ENCODE results near the gene ZNF143. TPM values are rescaled to one million over a fixed set of nuclear protein-coding genes. Genes with fewer than 3 reads are reported as not detected.

ZNF143 gene
- total and polyA plus RNA-seq, 2 of the 4 experiments (the other 2 are of a cell fraction): 23.8 to 49.6 TPM

DNA sequence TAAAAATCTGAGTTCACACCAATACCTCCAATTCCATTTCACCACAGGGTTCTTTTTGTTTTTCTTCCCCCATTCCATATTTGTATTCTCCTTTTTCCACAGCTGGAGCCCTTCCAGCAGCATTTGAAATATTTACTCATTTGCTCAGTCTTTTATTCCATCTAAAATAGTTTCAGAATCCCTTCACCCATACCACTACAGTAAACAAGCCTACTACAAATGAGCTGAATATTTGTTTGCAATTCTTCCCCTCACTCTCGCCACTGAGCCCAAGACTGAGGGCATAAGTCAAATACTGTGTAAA is 46.4 kb downstream of the ZNF143 start (continued):
- TF ChIP-seq, protein P1, sequence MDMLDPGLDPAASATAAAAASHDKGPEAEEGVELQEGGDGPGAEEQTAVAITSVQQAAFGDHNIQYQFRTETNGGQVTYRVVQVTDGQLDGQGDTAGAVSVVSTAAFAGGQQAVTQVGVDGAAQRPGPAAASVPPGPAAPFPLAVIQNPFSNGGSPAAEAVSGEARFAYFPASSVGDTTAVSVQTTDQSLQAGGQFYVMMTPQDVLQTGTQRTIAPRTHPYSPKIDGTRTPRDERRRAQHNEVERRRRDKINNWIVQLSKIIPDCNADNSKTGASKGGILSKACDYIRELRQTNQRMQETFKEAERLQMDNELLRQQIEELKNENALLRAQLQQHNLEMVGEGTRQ (IDR thresholded peaks at IDR 0.05; ENCODE audit: low read depth, low read length): no peak

DNA sequence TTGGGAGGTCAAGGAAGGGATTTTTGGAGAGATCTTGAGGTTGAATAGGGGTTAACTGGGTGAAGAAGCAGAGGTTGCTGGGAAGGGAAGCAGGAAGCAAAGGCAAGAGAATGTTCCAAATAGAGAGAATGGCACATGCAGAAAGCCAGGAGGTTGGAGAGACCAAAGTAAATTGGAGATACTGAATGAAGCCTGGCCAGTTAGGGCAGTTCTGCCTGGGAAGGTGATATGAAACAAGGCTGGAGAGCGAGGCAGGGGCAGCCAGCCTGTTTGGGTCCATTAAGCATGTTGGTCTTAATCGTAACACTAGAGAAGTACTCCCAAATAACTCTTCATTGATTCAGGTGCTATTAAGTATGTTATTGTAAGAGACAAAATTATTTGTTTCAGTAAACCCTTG is 48.2 kb downstream of the ZNF143 start:
- H3K4me1 ChIP-seq (ENCODE audit: control insufficient read depth, insufficient read depth, low read length): peaks cover 4% of the 10 kb centered on the region
- no peak for TF ChIP-seq RFX5 (IDR thresholded peaks at IDR 0.05; ENCODE audit: low read depth, low read length)
- TF ChIP-seq CEBPB (IDR thresholded peaks at IDR 0.05; ENCODE audit: low read depth, low read length): no peak
- TF ChIP-seq BHLHE40 (IDR thresholded peaks at IDR 0.05; ENCODE audit: low read depth, low read length): no peak
- H2AK5ac ChIP-seq (ENCODE audit: low read depth, low read length): 0 out of 2 replicates have a peak overlapping the region, but pooled peaks have one; percentile 35
- no peak overlapping the region for H3K9ac ChIP-seq (ENCODE audit: low read depth, low read length)
- peak overlapping the region; percentile 9; the same call in 1 of the 2 replicates for H3K27ac ChIP-seq (ENCODE audit: insufficient read depth, low read length)
- H2BK120ac ChIP-seq (ENCODE audit: low read depth, low read length): 0 out of 2 replicates have a peak overlapping the region, but pooled peaks have one; percentile 42
- H4K8ac ChIP-seq (ENCODE audit: low read depth in 2 of 2, low read length in 2 of 2): peak overlapping the region in 1 of 2 experiments; percentile 36; a peak in 2 of 4 replicates
- no peak overlapping the region for H3K56ac ChIP-seq (ENCODE audit: extremely low read depth, insufficient read depth, low read length)
- 0 out of 2 replicates have a peak overlapping the region, but pooled peaks have one; percentile 10 for H3K23ac ChIP-seq (ENCODE audit: low read depth, low read length)
- peak overlapping the region; percentile 17; the same call in 1 of the 2 replicates for H3K14ac ChIP-seq (replicated peaks; ENCODE audit: low read depth, low read length)
- no peak overlapping the region for H3K4me3 ChIP-seq (ENCODE audit: insufficient read depth, low read depth, low read length)
- no CpG with 5 or more reads among the region's 2 CpGs for WGBS, 2 experiments (ENCODE audit: extremely low coverage in 2 of 2, insufficient read length in 1 of 2)
- no peak overlapping the region for H2BK5ac ChIP-seq (ENCODE audit: low read depth, low read length, poor library complexity, severe bottlenecking)
- intact Hi-C loops (cut with micrococcal nuclease): loop anchor here (5.0 to 10.0 kb wide), 3 partner anchors 244 to 597 kb away; partner anchors contain the start of genes AKIP1 and DENND5A
- H3K9me3 ChIP-seq (ENCODE audit: control insufficient read depth, insufficient read depth, low read length): no peaks in the 10 kb centered on the region
- H4K91ac ChIP-seq (ENCODE audit: insufficient read depth, low read depth, low read length): peak overlapping the region; percentile 13; the same call in 1 of the 2 replicates
- no peak for DNase-seq
- H3K4ac ChIP-seq (ENCODE audit: low read depth, low read length): 0 out of 2 replicates have a peak overlapping the region, but pooled peaks have one; percentile 25
- H3K79me1 ChIP-seq (ENCODE audit: low read depth in 1 of 2, low read length in 2 of 2): peaks cover 4 to 26% of the 10 kb centered on the region in 2 experiments; a peak in 3 of 4 replicates
- no peak overlapping the region for H2AFZ ChIP-seq (replicated peaks; ENCODE audit: low read length, poor library complexity)
- H4K20me1 ChIP-seq (ENCODE audit: insufficient read depth, low read length): no peaks in the 10 kb centered on the region
- H3K18ac ChIP-seq (ENCODE audit: low read depth, low read length): no peak overlapping the region
- H3K27me3 ChIP-seq (ENCODE audit: control insufficient read depth, insufficient read depth, low read length): no peaks in the 10 kb centered on the region
- ATAC-seq (ENCODE audit: low read depth): no peak
- in situ Hi-C loops (cut with MboI; ENCODE audit: low sequenced_read_pairs): loop anchor here (25.0 kb wide), 1 partner anchor 497 kb away; the partner anchor contains the start of gene NRIP3
- peak overlapping the region; percentile 20; the same call in 1 of the 2 replicates for H2BK20ac ChIP-seq (ENCODE audit: low read depth, low read length)
- no TSS peak for BruUV-seq (replicated peaks)
- CTCF ChIA-PET: no interaction called here
- H4K5ac ChIP-seq (ENCODE audit: low read depth, low read length): no peak overlapping the region
- peaks cover 10% of the 10 kb centered on the region for H3K36me3 ChIP-seq (ENCODE audit: control insufficient read depth, insufficient read depth, low read length)
- no peak overlapping the region for H3K4me2 ChIP-seq (ENCODE audit: low read depth, low read length)
- H2AK9ac ChIP-seq (replicated peaks; ENCODE audit: low read depth, low read length, poor library complexity): no peak overlapping the region
- dilution Hi-C loops (cut with HindIII; ENCODE audit: low sequenced_read_pairs, unreplicated experiment): no loop called here
- POLR2A ChIA-PET (ENCODE audit: unreplicated experiment): no interaction called here
- peaks cover 8% of the 10 kb centered on the region; the same call in 1 of the 2 replicates for H3K9me1 ChIP-seq (ENCODE audit: insufficient read depth, low read length)
- H2BK15ac ChIP-seq (ENCODE audit: low read depth, low read length): no peak overlapping the region; the same call in 2 of the 3 replicates
